ENCODE results near the gene HAP1.
"Not testable (repeated sequence)": the region's sequence is repeated elsewhere in the genome, so short reads cannot be mapped to it uniquely, and the experiment has no call there.

The HAP1 gene

DNA sequence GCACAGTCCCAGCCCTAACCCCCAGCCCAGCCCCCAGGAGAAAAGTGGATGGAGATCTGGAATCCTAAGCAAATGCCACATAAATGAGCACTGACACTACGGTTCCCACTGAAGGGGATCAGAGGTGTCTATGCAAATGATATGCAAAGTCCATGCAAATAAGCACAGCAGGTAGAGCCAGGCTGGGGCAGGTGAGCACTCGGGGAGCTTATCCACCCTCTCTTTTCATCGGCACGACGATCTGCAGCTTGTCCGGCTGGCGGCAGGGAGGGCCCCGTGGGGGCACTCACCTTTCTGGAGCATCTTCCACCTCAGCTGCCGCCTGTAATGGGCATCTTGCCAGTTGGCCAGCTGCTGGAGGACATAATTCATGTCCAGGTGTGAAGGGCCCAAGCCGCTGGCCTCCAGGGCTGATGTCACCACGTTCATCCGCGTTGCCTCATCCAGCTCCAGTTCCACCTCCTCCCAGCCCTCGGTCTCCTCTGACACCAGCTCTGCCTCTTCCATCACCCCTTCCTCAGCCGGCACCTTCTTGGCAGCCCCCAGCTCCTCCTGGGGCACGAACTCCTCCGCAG lies 9.9 kb downstream of the HAP1 start:
- no peak for DNase-seq (ENCODE audit: low read depth)

DNA sequence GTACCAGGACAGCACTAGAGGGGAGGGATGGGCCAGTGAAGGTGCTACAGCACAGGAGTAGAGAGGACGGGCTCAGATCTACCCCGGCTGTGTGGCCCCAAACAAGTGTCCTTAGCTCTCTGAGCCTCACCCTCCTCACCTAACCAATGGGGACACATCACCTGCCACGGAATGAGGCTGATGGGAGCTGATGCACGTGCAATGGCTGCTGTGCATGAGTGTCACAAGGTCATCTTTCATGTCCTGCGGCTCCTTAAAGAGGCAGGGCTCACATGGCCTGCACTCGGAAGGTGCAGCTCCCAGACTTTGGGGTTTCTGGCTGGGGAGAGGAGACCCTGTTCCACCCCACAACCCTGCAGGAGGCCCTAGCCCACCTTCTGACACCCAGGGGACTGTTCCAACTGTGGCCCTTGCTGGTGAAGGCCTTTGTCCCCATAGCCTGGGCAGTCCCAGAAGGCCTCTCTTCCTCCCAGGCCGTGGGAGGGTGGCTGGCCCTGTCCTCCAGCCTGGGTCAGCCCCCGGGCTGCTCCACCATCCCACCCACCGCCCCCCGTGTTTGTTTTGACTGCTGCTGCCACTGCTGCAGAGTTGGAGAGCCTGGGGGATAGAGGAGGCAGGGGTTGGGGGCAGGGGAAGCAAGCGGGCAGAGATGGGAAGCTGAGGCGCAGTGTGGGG lies 10.5 kb downstream of the HAP1 start:
- DNase-seq (ENCODE audit: low read depth): no peak

DNA sequence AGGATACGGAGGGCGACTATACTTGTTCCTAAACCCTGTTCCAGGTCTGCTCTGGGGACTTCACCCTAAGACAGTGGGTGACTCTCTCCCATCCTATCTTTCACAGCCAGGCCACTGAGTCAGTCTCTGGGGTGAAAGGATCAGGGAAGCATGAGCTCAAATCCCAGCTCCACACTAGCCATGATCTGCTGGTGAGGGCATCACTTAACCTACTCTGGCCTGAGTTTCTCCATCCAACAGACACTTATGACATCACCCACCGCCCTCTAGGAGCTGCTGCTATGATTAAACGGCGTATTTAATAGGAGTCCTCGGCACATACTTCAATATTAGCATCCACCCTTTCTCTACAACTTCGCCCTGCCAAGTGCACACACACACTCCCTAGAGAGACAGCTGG lies 12.2 kb downstream of the HAP1 start:
- peak; percentile 6 for DNase-seq (ENCODE audit: low read depth)

DNA sequence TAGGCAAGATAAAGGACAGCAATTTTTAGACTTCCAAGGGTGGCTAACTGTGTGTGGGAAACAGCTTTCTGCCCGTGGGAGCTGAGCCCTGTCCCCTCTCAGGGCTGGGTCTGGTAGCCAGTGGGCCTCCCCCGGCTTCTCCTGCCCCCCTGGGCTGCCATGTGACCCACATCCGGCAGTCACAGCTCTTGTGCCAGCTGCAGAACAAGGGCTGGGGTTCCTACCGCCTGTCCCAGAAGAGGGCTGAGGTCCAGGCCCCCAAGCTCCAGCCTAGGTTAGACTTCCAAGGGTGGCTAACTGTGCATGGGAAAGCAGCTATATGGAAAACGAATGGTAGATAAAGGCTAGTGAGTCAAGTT lies 16.2 kb downstream of the HAP1 start:
- DNase-seq (ENCODE audit: low read depth): no peak

DNA sequence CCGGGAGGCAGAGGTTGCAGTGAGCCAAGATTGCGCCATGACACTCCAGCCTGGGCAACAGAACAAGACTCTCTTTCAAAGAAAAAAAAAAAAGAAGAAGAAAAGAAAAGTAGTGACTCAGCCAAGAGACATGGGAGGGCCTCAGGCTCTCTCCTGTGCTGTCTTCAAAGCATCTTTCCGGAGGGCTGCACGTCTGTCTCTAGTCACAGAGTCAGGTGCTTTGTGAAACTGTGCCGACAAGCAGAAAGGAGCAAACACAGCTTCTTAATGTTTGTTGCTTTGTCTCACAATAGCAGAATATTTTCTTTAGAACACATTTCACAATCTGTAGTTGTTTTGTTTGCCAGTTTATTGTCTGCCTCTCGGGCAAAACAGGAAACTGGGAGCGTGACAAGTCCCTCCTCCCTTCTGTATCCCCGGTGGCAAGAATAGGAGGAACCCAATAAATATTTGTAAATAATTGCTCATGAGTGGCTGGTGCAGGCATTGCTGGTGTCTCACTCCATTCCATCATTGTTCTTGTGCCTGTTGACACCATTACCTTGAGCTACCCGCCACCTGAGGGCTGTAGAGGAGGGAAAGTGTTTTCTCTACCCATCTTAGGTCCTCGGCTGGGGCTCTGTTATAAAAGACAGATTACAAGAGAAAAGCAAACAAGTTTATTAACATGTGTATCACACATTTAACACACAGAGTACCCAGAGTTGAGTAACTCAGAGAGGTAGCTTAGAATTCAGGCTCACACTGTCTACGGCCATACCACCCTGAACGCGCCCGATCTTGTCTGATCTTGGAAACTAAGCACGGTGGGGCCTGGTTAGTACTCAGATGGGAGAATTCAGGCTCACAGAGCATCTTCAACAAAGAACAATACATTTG lies 16.8 kb downstream of the HAP1 start:
- DNase-seq (ENCODE audit: low read depth): peak; percentile 60

DNA sequence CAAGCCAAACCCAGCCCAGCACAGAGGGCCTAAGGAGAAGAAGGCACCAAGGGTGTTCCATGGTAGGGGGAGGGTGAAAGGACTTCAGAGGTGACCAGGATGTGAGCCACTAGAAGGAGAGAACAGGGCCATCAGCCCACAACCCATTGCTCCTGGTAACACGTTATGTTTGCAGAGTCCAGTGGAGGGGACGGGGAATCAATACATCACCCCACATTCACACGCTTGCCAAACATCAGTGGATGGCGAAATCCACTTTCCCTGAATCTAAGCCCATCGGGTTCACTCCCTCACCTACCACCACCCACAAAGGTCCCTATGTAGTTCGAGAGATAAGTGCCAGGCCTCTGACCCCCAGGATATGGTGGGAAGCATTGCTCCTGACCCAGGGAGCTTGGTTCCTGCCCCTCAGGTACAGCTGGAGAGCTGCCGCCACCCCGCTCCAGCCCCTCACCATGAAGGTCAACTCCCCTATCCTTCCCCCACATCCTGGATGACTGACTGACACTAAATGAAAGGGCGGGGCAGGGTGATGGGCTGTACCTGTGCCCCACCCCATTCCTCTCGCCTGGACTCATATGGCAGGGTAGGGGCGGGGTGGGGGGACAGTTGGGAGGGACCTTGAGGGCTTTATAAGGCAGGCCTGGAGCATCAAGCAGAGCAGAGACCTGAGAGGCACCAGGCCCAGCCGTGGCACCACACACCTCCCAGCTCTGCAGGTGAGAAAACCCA lies 22.6 kb downstream of the HAP1 start, which contains the start of gene GAST:
GAST (plus strand) TSS at position 663 of the 732 bp plus-strand sequence. CDS start 3,106 bp downstream, outside the sequence.
- no peak for DNase-seq (ENCODE audit: low read depth)

DNA sequence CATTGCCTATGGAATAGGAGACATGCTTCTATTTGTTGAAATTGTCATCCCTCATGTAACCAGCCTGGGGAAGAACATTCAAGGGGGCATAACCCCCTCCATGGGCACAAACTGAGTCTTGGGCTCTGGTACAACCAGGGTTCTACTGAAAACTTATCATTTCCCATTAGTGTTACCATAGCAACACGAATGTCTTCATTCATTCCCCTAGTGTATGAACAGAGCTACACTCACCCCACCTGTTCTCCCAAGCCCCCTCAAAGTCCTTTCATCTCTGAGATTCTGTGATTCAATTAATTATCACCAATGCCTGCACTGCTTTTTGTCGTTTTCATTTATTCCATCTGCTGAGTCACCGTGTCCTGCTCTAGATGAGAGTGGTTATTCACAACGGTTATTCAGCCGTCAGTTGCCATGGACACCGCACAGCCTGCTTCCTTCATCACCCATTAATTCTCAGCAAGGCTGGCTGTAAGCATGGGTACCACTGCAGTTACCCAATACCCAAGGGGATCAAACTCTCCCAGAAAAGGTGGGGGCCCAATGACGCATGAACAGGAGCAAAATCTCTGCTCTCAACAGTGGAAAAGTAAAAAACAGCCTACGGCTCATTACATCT lies 23.9 kb downstream of the HAP1 start:
- DNase-seq (ENCODE audit: low read depth): peak; percentile 88

DNA sequence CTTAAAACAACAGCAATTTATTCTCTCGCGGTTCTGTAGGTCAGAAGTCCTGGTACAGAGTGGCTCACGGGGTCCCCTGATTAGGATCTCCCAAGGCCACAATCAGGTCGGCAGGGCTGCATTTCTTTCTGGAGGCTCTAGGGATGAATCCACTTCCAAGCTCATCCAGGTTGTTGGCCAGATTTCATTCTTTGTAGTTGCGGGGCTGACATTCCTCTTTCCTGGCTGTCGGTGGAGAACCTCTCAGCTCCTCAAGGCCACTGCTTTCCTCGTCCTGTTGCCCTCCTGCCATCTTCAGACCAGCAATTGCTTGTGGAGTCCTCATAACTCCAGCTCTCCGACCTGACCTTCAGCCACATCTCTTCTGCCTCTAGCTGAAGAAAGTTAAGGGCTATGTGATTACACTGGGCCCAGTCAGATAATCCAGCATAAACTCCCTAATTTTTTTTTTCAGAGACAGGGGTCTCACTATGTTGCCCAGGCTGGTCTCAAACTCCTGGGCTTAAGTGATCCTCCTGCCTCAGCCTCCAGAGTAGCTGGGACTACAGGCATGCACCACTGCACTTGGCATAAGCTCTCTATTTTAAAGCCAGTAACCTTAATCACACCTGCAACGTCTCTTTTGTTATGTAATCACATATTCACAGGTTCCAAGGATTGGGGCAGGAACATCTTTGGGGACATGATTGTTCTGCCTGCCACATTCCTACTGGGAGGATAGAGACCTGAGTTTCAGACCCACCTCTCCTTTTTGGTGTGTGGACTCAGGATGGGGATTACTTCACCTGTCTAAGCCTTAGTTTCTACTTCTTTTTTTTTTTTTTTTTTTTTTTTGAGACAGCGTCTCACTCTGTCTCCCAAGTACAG lies 26.4 kb downstream of the HAP1 start:
- DNase-seq (ENCODE audit: low read depth): no peak

DNA sequence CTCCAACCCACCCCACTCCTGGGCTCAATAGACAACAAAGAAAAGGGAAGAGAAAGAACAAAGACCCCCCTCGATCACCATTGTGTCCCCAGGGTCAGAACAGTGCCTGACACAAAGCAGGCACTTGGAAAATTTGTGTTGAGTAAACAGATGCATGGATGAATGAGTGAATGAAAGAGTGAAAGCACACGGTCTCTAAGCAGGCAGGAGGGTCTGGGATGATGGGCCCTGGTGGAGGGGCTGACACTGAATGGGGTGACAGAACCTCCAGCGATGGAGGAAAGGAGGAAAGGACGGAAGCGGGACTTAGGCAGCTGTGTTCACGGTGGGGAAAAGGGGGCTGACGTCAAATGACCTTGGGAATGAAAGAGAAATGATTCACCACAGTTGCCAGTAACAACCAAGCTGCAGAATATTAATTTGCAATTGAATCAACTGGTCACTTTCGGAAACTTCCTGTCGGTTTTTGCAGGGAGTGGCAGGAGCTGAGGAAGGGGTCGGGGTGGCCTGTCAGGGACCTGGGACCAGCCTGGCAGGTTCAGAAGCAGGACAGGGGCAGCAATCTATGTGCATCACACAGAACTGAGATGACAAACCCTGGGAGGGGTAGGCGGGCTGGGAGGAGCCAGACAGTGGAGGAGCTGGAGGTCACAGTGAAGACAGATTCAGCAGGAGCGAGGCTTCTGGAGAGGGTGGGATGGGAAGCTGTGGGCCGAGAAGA lies 29.0 kb downstream of the HAP1 start:
- peak; percentile 69 for DNase-seq (ENCODE audit: low read depth)

DNA sequence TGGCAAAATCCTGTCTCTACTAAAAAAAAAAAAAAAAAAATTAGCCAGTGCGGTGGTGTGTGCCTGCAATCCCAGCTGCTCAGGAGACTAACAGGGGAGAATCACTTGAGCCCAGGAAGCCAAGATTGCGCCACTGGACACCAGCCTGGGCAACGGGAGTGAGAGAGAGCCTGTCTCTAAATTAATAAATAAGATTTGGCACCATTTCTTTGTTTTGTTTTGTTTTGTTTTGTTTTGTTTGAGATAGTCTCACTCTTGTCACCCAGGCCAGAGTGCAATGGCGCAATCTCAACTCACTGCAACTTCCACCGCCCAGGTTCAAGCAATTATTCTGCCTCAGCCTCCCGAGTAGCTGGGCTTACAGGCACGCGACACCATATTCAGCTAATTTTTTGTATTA lies 31.7 kb downstream of the HAP1 start:
- no peak for DNase-seq (ENCODE audit: low read depth)

DNA sequence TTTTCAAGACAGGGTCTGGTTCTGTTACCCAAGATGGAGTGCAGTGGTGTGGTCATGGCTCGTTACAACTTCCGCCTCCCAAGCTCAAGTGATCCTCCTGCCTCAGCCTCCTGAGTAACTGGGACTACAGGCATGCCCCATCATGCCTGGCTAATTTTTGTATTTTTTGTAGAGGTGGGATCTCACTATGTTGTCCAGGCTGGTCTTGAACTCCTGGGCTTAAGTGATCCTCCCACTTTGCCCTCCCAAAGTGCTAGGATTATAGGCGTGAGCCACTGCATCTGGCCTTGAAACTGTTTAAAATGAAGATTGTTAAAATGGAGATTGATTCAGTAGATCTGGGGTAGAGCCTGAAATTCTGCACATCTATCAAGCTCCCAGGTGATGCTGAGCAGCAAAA lies 33.6 kb downstream of the HAP1 start:
- not testable (repeated sequence) for DNase-seq (ENCODE audit: low read depth)

DNA sequence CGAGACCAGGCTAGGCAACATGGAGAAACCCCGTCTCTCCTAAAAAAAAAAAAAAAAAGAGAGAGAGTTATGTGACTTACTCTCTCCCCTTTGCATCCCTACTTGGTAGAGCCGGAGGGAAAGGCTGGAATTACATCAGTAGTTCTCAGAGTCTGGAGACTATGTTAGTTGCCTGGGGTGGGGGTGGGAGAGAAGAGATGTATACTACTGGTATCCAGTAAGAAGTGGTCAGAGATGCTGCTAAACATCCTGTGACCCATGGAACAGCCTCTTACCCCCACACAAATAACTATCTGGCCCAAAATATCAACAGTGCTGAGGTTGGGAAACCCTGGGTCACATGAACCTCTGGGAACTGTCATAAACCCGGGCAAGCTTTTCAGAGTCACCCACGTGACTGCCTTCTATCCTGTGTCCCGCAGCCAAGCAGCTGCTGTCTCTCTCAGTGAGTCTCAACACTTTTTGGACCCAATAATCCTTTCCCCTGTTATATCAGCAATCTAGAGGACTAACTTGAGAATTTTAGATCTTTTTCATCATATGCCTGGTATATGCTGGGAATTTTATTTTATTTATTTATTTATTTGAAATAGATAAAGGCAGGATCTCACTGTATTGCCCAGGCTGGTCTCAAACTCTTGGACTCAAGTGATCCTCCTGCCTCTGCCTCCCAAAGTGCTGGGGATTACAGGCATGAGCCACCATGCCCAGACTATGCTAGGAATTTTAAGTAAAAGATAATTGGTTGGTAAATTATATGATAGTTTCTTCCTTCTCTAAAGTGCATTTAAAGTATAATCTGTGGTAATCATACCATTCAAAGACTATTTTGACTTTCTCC lies 37.1 kb downstream of the HAP1 start:
- DNase-seq (ENCODE audit: low read depth): peak; percentile 84

DNA sequence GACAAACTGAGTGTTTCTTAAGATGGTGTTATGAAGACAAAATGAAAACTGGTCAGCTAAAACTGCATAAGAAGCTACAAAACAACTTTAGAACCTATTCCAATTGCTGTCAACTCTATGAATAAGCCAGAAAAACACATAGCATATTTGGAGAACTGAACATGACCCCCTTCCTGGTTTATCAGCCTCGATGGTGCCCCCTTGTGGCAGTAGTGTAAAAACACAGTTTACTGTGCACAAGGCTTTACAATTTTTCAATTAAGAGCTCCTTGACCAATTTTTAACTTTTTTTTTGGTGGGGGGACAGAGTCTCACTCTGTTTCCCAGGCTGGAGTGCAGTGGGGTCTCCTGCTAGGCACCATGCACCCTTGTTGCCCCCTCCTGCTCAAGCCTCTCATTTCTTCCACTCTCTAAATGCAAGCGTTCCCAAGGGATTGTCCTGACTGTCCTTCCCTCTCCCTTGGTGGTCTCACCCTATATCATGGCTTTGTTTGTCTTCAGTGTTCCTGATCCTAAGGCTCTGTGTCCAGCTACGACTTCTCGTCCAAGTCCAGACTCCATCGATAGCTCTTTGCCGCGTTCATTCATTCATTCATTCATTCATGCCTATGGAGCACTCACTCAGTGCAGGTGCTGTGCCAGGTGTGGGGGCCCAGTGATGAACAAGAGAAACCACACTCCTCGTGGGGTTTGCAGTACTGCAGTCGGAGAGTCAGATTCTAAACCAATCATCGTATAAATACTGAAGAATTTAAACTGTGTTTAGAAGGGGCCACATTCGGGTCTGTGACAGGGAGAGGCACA lies 38.3 kb downstream of the HAP1 start:
- DNase-seq (ENCODE audit: low read depth): peak; percentile 73

DNA sequence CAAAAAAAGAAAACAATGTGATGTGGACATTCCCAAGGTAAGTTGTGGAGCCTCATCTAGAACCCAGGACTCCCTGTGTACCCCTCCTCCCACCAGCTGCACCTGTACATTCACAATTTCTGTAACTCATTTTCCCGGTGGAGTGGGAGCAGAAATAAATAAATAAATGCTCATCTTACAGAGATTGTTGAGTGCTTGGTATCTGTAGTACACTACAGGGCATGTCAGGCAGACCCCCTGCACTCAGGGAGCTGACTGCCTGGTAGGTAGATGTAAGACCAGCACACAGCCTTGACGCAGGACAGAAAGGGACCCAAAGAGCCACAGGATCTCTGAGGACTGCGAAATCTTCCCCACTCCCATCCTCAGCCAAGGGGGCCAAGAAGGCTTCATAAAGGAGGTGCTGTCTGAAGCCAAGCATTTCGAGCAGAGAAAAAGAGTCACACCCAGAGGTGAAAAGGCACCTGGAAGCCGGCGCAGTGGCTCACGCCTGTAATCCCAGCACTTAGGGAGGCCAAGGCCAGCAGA lies 39.2 kb downstream of the HAP1 start:
- no peak for DNase-seq (ENCODE audit: low read depth)

DNA sequence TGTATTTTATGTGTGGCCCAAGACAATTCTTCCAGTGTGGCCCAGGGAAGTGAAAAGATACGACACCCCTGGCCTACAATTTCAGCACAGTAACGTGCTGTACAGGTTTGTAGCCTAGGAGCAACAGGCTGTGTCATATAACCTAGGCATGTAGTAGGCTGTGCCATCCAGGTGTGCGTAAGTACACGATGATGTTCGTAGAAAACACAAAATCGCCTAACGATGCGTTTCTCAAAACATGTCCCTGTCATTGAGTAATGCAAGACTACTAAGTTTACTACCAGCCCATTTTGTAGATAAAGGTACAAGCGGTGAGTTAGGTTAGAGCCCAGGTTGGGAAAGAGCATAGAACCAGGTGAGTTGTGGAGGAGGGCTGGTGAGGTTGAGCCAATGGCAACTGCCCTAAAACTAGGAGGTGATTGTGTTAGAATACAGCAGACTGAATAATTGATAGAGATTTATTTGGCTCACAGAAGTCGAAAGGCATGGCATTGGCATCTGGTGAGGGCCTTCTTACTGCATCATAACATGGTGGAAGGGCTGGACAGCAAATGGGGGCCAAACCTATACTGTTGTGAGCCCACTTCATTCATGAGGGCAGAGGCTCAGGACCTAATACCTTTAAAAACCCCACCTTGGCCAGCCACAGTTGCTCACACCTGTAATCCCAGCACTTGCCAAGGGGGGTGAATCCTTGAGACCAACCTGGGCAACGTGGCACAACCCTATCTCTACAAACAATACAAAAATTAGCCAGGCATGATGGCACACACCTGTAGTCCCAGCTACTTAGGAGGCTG lies 41.5 kb downstream of the HAP1 start:
- DNase-seq (ENCODE audit: low read depth): no peak

DNA sequence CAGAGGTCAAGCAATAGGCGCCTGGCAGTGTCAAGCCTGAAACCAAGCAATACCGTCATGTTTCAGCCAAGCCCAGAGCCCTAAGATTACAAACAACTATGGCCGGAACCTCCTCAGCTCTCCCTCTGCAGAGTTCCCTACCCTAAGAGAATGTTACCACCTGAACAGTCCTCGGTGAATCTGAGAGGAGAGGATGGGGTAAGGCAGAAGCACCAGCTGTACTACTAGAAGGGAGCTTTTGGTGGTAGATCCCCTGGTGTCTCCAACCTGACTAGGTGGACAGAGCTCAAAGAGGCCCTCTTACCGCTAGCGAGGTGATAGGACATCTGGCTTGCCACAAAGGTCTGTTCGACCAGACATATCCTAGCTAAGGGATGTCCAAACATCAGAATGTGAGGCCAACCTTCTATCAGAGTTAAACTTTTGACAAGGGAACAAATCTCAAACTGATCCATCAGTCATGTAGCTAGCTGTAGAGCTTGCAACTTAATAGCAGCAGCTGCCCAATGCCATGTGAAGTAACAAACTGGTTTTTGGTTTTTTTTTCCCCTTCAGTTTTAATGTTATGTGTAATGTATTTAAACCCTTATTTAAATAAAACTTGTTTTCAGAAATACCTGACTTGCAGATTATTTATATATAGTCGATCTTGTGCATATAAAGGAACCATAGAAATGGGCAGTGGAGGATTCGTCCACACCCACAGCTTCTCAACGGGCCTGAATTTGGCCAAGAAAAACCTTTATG lies 43.2 kb downstream of the HAP1 start:
- DNase-seq (ENCODE audit: low read depth): no peak

DNA sequence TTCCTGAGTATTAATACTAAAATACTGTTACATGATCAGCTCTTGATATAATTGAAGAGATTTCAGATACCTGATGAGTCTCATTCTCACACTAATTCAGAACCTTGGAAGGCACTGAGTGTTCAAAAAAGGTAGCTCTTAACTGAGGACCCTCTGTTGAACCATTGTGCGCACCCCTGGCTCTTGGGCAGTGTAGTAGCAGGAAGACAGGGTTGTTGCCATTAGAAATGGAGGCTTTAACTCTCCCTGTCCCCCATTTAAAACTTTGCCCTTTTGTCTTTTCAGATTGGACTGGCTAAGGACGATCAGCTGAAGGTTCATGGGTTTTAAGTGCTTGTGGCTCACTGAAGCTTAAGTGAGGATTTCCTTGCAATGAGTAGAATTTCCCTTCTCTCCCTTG lies 43.9 kb downstream of the HAP1 start:
- DNase-seq (ENCODE audit: low read depth): no peak
